COLO668 (cell line): ENCODE measurements around the gene KDM1A.

Experiments
- DNase-seq: peaks from one replicate; lab custom pipeline; 2025; ENCODE audit not compliant: unreplicated experiment; lab: John Stamatoyannopoulos, UW

Gene KDM1A

GRCh38 chr1:23066075-23066474, 46.8 kb downstream of the KDM1A start:
- DNase-seq = no peak

- no peak for DNase-seq
These were observed 49.9 kb downstream of the KDM1A start for GRCh38 chr1:23069149-23069548.

GRCh38 chr1:23069675-23070074, 50.4 kb downstream of the KDM1A start:
- no peak for DNase-seq

GRCh38 chr1:23074012-23074411, 54.7 kb downstream of the KDM1A start:
- no peak for DNase-seq

- no peak for DNase-seq
These were observed 59.8 kb downstream of the KDM1A start for GRCh38 chr1:23079025-23079424.

GRCh38 chr1:23080885-23081284, 61.6 kb downstream of the KDM1A start:
- no peak for DNase-seq

GRCh38 chr1:23081376-23081775, 62.1 kb downstream of the KDM1A start:
- DNase-seq = no peak

- no peak for DNase-seq
These were observed 64.6 kb downstream of the KDM1A start for GRCh38 chr1:23083714-23084480.

DNA sequence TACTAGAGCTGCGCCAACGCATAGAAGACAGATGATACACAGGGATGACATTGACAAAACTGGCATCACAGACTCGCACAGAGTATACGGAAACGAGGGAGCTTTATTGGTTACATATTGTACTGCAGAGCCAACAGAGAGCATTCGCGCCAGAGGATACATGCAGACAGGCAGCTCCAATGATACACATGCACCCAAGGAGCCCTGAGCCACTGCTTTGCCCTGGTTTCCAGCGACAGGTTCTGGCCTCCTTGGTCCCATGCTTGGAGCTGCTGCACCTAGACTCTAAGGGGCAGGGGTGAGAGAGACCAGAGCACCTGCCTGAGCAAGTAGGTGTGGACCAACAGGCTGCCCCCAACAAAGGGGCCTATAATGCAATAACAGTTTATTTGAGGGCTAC, 65.6 kb downstream of the KDM1A start:
- no peak for DNase-seq

DNA sequence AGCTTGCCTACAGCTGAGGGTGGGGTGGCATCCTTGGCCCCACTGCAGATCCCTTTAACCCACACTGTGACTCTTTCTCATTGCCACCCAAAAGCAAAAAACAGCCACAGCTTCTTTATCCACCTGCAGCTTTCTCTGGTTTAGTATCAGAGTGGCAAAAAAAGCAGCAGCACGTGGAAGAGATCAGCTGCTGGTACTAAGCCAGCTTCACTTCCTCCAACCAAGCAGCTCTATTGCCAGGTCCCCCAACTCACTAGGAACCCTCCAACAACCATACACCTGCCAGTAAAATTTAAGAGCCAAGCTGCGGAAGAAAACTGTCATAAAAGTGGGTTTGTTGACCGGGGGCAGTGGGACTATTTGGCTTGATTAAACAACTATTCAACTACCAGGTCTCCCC, 66.4 kb downstream of the KDM1A start:
- DNase-seq = no peak

GRCh38 chr1:23088027-23088426, 68.8 kb downstream of the KDM1A start:
- no peak for DNase-seq

- no peak for DNase-seq
These were observed 70.8 kb downstream of the KDM1A start for GRCh38 chr1:23090056-23090455.

DNA sequence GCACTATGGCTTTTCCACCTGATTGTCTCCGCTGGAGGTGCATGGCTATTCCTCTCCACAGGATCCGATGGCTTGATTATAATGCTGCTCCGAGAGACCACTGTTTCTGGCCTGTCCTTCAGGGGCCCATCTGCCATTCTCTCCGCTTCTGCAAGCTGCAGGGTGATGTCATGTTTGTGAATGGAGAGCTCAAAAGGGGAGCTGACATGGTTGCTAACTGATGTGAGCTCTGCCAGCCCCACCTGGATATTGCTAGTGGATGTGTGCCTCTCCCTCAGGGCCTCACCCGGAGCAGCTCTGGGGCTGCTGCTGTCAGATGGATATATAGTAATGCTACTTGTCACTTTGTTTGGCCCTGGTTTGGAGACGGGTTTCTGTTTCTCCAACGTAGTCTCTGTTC, 72.3 kb downstream of the KDM1A start:
- no peak for DNase-seq

DNA sequence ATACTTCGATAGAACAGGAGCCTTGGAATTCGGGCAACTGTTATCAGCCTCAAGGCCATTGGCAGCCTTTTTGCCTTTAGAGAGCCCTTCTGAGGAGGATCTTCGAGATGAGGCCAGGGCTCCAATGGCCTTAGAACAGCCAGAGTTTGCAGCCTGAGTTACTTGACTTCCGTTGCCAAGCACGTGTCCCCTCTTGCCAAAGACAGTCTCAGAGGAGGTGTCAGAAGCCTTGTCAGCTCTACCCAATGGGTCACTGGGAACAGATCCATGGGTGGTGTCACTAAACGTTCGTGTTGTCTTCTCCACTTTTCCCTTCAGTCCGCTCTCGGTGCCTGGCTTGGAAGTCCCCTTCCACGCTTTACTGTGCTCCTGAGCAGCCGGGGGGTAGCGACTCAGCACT, 73.2 kb downstream of the KDM1A start:
- DNase-seq = no peak

DNA sequence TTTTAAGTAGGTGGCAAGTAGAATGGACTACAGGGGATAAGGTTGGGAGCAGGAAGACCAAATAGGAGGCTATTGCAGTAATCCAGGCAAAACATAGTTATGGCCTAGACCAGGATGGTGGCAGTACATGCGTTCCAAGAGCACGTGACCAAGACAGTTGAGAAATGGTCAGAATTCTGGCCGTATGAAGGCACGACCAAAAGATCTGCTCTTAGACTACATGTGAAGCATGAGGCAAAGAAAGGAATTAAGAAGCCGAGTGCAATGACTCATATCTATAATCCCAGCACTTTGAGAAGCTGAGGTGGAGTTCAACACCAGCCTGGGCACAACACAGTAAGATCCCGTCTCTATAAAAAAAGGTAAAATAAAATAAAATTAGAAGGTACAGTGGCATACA, 78.0 kb downstream of the KDM1A start:
- DNase-seq = no peak

DNA sequence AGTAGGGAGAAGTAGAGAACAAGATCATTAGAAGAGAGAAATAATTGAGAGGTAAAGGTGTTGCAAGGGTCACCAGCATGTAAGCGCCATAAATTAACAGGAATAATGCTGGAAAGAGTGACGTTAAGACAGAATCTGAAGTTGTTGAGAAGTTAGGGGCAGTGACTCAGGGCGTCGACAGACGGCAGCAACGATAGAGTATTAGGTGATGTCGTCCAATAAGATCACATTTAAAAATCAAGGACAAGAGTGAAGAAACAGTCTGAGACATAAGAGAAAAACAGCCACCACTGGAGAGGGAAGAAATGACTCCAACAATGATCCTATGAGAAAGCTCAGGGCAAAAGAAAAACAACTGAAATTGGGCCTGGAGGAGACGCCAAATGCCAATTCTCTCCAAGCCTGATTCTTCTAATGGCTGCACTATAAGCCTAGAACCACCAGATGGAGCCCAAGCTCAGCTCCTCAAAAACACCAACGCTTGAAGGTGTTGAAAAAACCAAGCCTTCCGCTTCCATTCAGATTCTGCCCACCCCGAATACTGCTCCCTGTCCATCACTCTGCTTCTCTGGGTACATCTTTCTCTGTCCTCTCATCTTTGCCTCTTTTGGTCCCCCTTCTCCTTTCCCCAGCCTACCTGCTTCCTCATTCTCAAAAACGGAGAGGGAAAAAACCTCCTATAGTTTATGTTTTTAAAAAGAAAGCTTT, 79.3 kb downstream of the KDM1A start:
- DNase-seq = peak; percentile 71

- DNase-seq = no peak
These were observed 79.9 kb downstream of the KDM1A start for GRCh38 chr1:23099171-23099536.

- DNase-seq = no peak
These were observed 80.9 kb downstream of the KDM1A start for GRCh38 chr1:23100074-23100748.

DNA sequence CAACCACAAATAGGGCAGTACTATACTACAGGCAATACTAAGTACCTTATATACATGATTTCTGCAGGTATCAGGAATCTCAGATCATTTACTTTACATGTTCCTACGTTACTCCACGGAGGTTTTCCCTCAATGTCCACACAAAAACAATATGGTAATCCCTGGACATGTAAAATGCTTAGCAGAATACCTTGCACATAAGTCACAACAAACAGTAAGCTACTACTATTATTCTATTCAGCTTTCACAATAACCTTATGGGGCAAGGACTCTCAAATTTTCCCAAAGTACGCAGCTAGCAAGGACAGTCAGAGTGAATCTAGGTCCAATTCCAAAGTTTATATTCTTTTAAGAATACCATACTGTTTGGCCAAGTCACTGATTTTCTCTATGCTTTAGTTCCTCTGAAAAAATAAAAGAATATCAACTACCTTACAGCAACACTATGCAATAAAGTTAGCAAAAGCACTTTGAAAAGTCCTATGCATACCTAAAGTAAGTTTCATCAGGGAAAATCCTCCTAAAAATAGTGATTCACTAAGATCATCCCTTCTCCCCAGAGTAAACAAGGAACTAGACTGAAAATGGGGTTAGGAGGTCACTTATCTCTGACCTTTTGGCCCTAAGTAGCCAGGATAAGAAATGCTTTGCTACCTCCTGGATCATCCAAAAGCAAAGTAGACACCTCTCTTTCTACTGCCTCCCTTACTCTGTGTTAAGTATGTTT, 82.0 kb downstream of the KDM1A start:
- no peak for DNase-seq

GRCh38 chr1:23101887-23102286, 82.6 kb downstream of the KDM1A start:
- DNase-seq = no peak

DNA sequence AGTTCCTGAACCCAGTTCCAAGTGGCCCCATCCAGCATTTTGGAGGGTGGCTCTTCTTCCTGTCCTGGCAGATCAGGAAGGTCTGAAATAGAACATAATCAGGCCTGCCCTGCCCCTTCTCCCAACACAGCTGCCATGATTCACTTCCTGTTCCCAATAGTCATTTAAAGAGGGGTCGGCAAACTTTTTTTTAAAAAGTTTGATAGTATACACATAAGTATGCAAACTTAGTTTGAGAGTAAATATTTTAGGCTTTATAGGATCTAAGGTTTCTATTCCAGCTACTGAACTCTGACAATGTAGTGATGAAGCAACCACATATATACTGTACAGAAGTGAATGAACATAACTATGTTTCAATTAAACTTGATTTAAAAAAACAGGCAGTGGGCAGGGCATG, 83.0 kb downstream of the KDM1A start:
- DNase-seq = no peak
